ENCODE data around the gene ANO9.
A peak's percentile ranks its signal among the peaks of the same experiment; 100 is the strongest.
"Not testable (repeated sequence)": the region's sequence is repeated elsewhere in the genome, so short reads cannot be mapped to it uniquely, and the experiment has no call there.

ANO9 gene

DNA sequence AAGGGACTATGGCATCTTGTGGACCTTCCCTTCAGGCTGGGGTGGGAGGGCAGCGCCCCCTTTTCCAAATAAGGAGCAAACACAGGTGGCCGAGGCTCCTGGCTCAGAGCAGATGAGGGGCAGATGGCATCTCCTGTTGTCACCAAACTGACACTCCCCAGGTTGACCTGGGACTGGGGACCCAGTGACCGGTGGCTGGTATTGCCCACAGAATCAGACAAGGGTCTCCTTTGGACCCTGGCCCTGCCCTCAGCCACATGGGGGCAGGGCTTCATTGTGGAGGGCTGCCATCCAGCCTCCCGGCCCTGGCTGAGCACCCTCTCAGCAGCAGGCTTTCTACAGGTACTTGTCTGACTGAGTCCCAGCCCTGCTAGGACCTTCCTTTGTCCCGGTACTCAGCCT is 26.2 kb downstream of the ANO9 start:
- ChIA-PET POLR2A (interaction anchor here (2.0 kb wide), 1 partner anchor 9 kb away, joined by 8 read pairs; no protein-coding TSS in a partner anchor), CTCF (interaction anchor here (1.0 to 2.8 kb wide), 5 partner anchors 10 to 35 kb away, joined by 3 to 19 read pairs (median 5); no protein-coding TSS in a partner anchor)
- WGBS (ENCODE audit: insufficient coverage), result 27% methylated on average over 5 of the region's 5 CpGs
- no peaks in the 10 kb centered on the region for H3K27me3 ChIP-seq (replicated peaks in 2 of 5; ENCODE audit: control insufficient read depth in 4 of 5, insufficient read depth in 5 of 5, low read length in 4 of 5)
- peak overlapping the region in 6 of 7 experiments; percentile 65 to 91 (median 77) for H3K4me3 ChIP-seq (ENCODE audit: control insufficient read depth in 1 of 7, extremely low read depth in 1 of 7, insufficient read depth in 4 of 7, low read depth in 2 of 7, low read length in 6 of 7)
- H3K9me3 ChIP-seq (ENCODE audit: control extremely low read depth in 1 of 5, control insufficient read depth in 4 of 5, insufficient read depth in 2 of 5, low read depth in 1 of 5, low read length in 4 of 5), result no peaks in the 10 kb centered on the region
- peak overlapping the region in 1 of 2 experiments; percentile 54 for H3K27ac ChIP-seq (ENCODE audit: insufficient read depth in 1 of 2, low read depth in 1 of 2, low read length in 2 of 2, poor library complexity in 1 of 2, severe bottlenecking in 2 of 2)
- no peaks in the 10 kb centered on the region for H3K36me3 ChIP-seq (ENCODE audit: control insufficient read depth in 4 of 4, insufficient read depth in 4 of 4, low read length in 3 of 4)
- H3K4me1 ChIP-seq (ENCODE audit: control extremely low read depth in 1 of 4, control insufficient read depth in 4 of 4, insufficient read depth in 4 of 4, low read length in 3 of 4), result peaks cover 5 to 50% (median 49%) of the 10 kb centered on the region in 4 experiments
- DNase-seq, result peak in 1 of 3 donors; percentile 19

DNA sequence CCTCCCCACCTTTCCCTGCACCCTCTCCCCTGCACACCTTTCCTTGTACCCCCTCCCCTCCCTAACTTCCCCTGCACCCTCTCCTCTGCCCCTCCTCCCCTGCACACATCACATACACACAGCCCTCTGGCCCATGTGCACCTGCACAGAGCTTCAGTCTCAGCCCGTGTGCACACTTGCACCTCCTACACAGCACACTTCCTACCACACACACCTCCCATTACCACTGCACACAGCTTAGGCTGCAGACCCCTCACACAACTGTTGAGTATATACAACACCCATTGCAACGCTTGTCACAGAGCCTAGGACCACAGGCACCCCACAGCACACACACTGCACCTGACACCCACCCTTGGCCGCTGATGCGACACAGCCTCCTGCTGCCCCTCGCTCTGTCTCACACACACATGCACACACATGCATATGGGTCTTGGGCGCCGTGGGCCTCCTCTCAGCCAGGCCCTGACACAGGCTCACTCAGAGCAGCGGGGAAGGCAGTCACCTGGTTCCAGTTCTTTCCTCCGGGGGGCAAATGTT is 27.4 kb downstream of the ANO9 start:
- ChIA-PET POLR2A (interaction anchor here (0.7 kb wide), 1 partner anchor 92 kb away, joined by 3 read pairs; no protein-coding TSS in a partner anchor), CTCF (interaction anchor here (1.0 to 2.8 kb wide), 3 partner anchors 11 to 34 kb away, joined by 4 to 19 read pairs (median 5); no protein-coding TSS in a partner anchor)
- Histone ChIP-seq H3K27ac (ENCODE audit: insufficient read depth in 1 of 2, low read depth in 1 of 2, low read length in 2 of 2, poor library complexity in 1 of 2, severe bottlenecking in 2 of 2) (peak overlapping the region; percentile 66 to 77), H3K4me1 (ENCODE audit: control extremely low read depth in 1 of 4, control insufficient read depth in 4 of 4, insufficient read depth in 4 of 4, low read length in 3 of 4) (peaks cover 5 to 50% (median 49%) of the 10 kb centered on the region in 4 experiments), H3K4me3 (ENCODE audit: control insufficient read depth in 1 of 7, extremely low read depth in 1 of 7, insufficient read depth in 4 of 7, low read depth in 2 of 7, low read length in 6 of 7) (peak overlapping the region; percentile 39 to 91 (median 75)), H3K27me3 (replicated peaks in 2 of 5; ENCODE audit: control insufficient read depth in 4 of 5, insufficient read depth in 5 of 5, low read length in 4 of 5) (no peaks in the 10 kb centered on the region), H3K9me3 (ENCODE audit: control extremely low read depth in 1 of 5, control insufficient read depth in 4 of 5, insufficient read depth in 2 of 5, low read depth in 1 of 5, low read length in 4 of 5) (no peaks in the 10 kb centered on the region), H3K36me3 (ENCODE audit: control insufficient read depth in 4 of 4, insufficient read depth in 4 of 4, low read length in 3 of 4) (peaks cover 0 to 5% (median 0%) of the 10 kb centered on the region in 4 experiments)
- WGBS (ENCODE audit: insufficient coverage), result 3% methylated on average over 8 of the region's 9 CpGs
- no peak for DNase-seq

DNA sequence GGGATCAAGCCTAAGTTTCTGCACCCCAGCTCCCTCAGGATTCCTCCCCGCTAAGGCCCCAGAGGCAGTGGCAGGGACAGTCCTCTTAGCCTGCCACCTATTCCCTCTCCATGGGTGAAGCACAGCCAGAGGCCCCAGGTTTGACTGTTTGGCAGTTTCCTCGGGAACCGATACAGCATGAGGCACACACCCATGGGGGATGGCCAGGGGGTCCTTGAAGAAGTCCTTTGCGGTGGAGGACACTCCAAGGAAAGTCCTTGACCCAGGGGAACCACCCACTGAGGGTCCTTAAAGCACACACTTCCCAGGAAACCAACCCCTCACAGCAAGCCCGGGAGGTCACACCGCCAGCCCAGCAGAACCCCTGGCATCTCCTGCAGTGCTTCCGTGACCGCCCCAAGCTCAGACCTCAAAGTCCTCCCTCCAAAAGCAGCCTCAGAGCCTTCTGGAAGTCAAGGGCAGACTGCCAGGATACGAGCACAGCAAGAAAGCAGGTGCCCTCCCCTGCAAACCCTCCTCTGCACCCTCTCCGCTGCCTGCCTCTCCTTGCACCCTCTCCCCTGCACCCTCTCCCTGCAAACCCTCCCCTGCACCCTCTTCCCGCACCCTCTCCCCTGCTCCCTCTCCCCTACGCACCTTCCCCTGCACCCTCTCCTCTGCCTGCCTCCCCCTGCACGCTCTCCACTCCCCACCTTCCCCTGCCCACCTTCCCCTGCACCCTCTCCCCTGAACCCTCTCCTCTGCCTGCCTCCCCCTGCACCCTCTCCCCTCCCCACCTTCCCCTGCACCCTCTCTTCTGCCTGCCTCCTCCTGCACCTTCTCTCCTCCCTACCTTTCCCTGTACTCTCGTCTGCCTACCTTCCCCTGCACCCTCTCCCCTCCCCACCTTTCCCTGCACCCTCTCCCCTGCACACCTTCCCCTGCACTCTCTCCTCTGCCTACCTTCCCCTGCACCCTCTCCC is 28.4 kb downstream of the ANO9 start:
- H3K4me1 ChIP-seq (ENCODE audit: control extremely low read depth in 1 of 4, control insufficient read depth in 4 of 4, insufficient read depth in 4 of 4, low read length in 3 of 4), result peaks cover 5 to 50% (median 49%) of the 10 kb centered on the region in 4 experiments
- H3K27me3 ChIP-seq (replicated peaks in 2 of 5; ENCODE audit: control insufficient read depth in 4 of 5, insufficient read depth in 5 of 5, low read length in 4 of 5), result no peaks in the 10 kb centered on the region
- H3K27ac ChIP-seq (ENCODE audit: insufficient read depth in 1 of 2, low read depth in 1 of 2, low read length in 2 of 2, poor library complexity in 1 of 2, severe bottlenecking in 2 of 2), result peak overlapping the region in 1 of 2 experiments; percentile 34
- 17% methylated on average over 12 of the region's 14 CpGs for WGBS (ENCODE audit: insufficient coverage)
- no peaks in the 10 kb centered on the region for H3K9me3 ChIP-seq (ENCODE audit: control extremely low read depth in 1 of 5, control insufficient read depth in 4 of 5, insufficient read depth in 2 of 5, low read depth in 1 of 5, low read length in 4 of 5)
- ChIA-PET POLR2A (interaction anchor here (0.7 kb wide), 1 partner anchor 30 kb away, joined by 4 read pairs; no protein-coding TSS in a partner anchor), CTCF (interaction anchor here (0.6 to 2.0 kb wide), 3 partner anchors 17 to 111 kb away, joined by 3 to 7 read pairs (median 5); no protein-coding TSS in a partner anchor)
- DNase-seq, result peak in 2 of 3 donors; percentile 40 to 48
- H3K4me3 ChIP-seq (ENCODE audit: control insufficient read depth in 1 of 7, extremely low read depth in 1 of 7, insufficient read depth in 4 of 7, low read depth in 2 of 7, low read length in 6 of 7), result peak overlapping the region in 5 of 7 experiments; percentile 6 to 91 (median 48)
- peaks cover 0 to 8% (median 3%) of the 10 kb centered on the region in 4 experiments for H3K36me3 ChIP-seq (ENCODE audit: control insufficient read depth in 4 of 4, insufficient read depth in 4 of 4, low read length in 3 of 4)

DNA sequence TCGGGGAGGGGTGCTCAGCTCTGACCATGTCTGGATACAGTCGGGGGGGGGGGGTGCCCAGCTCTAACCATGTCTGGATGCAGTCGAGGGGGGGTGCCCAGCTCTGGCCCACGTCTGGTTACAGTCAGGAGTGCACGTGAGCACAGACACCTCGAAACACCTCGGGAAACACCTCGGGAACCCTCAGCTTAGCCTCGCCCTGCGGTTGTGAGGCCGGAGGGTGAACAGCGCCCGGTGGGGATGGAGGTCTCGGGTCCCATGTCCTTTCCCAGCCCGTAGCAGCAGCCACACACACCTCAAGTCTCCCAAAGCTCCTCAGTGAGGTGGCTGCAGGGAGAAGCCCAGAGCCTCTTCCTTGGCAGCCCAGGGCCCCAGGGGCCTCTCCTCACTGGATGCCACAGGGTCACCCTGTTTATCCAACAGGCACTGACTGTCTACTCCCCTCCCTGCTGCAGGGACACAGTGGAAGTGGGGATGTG is 29.1 kb downstream of the ANO9 start:
- Histone ChIP-seq H3K4me1 (ENCODE audit: control extremely low read depth in 1 of 4, control insufficient read depth in 4 of 4, insufficient read depth in 4 of 4, low read length in 3 of 4) (peaks cover 5 to 53% (median 49%) of the 10 kb centered on the region in 4 experiments), H3K27ac (ENCODE audit: insufficient read depth in 1 of 2, low read depth in 1 of 2, low read length in 2 of 2, poor library complexity in 1 of 2, severe bottlenecking in 2 of 2) (peak overlapping the region in 1 of 2 experiments; percentile 34), H3K36me3 (ENCODE audit: control insufficient read depth in 4 of 4, insufficient read depth in 4 of 4, low read length in 3 of 4) (peaks cover 0 to 9% (median 4%) of the 10 kb centered on the region in 4 experiments), H3K4me3 (ENCODE audit: control insufficient read depth in 1 of 7, extremely low read depth in 1 of 7, insufficient read depth in 4 of 7, low read depth in 2 of 7, low read length in 6 of 7) (peak overlapping the region in 2 of 7 experiments; percentile 88 to 91), H3K27me3 (replicated peaks in 2 of 5; ENCODE audit: control insufficient read depth in 4 of 5, insufficient read depth in 5 of 5, low read length in 4 of 5) (no peaks in the 10 kb centered on the region), H3K9me3 (ENCODE audit: control extremely low read depth in 1 of 5, control insufficient read depth in 4 of 5, insufficient read depth in 2 of 5, low read depth in 1 of 5, low read length in 4 of 5) (no peaks in the 10 kb centered on the region)
- WGBS (ENCODE audit: insufficient coverage), result 91% methylated on average over 7 of the region's 15 CpGs
- POLR2A ChIA-PET, result interaction anchor here (0.6 to 0.7 kb wide), 2 partner anchors 31 to 204 kb away, joined by 4 read pairs; no protein-coding TSS in a partner anchor
- no peak for DNase-seq
- CTCF ChIA-PET, result interaction anchor here (0.6 to 2.0 kb wide), 2 partner anchors 37 to 112 kb away, joined by 3 to 7 read pairs; no protein-coding TSS in a partner anchor

- CTCF ChIA-PET, result interaction anchor here (0.6 to 2.0 kb wide), 3 partner anchors 11 to 48 kb away, joined by 3 to 7 read pairs (median 4); no protein-coding TSS in a partner anchor
- H3K27me3 ChIP-seq (replicated peaks in 2 of 5; ENCODE audit: control insufficient read depth in 4 of 5, insufficient read depth in 5 of 5, low read length in 4 of 5), result not testable (repeated sequence)
Observed at GRCh38 chr11:411520-411919, 30.3 kb downstream of the ANO9 start.

DNA sequence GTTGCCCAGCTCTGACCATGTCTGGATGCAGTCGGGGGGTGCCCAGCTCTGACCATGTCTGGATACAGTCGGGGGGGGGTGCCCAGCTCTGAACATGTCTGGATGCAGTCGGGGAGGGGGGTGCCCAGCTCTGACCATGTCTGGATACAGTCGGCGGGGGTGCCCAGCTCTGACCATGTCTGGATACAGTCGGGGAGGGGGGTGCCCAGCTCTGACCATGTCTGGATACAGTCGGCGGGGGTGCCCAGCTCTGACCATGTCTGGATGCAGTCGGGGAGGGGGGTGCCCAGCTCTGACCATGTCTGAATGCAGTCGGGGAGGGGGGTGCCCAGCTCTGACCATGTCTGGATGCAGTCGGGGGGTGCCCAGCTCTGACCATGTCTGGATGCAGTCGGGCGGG is 31.1 kb downstream of the ANO9 start:
- H3K9me3 ChIP-seq (ENCODE audit: control extremely low read depth in 1 of 5, control insufficient read depth in 4 of 5, insufficient read depth in 2 of 5, low read depth in 1 of 5, low read length in 4 of 5); DNase-seq; H3K36me3 ChIP-seq (ENCODE audit: control insufficient read depth in 4 of 4, insufficient read depth in 4 of 4, low read length in 3 of 4); POLR2A ChIA-PET; H3K27me3 ChIP-seq (replicated peaks in 2 of 5; ENCODE audit: control insufficient read depth in 4 of 5, insufficient read depth in 5 of 5, low read length in 4 of 5); H3K27ac ChIP-seq (ENCODE audit: insufficient read depth in 1 of 2, low read depth in 1 of 2, low read length in 2 of 2, poor library complexity in 1 of 2, severe bottlenecking in 2 of 2); H3K4me3 ChIP-seq (ENCODE audit: control insufficient read depth in 1 of 7, extremely low read depth in 1 of 7, insufficient read depth in 4 of 7, low read depth in 2 of 7, low read length in 6 of 7): not testable (repeated sequence)
- 100% methylated on average over 1 of the region's 13 CpGs for whole genome bisulfite sequencing (ENCODE audit: insufficient coverage)
- CTCF ChIA-PET, result interaction anchor here (0.6 to 1.4 kb wide), 2 partner anchors 37 to 47 kb away, joined by 4 read pairs; no protein-coding TSS in a partner anchor
- peaks cover 5 to 49% (median 42%) of the 10 kb centered on the region in 4 experiments for H3K4me1 ChIP-seq (ENCODE audit: control extremely low read depth in 1 of 4, control insufficient read depth in 4 of 4, insufficient read depth in 4 of 4, low read length in 3 of 4)

More at GRCh38 chr11:411520-411919, 30.3 kb downstream of the ANO9 start:
- no CpG with 5 or more reads among the region's 11 CpGs for WGBS (ENCODE audit: insufficient coverage)
- DNase-seq; H3K36me3 ChIP-seq (ENCODE audit: control insufficient read depth in 4 of 4, insufficient read depth in 4 of 4, low read length in 3 of 4); POLR2A ChIA-PET; H3K9me3 ChIP-seq (ENCODE audit: control extremely low read depth in 1 of 5, control insufficient read depth in 4 of 5, insufficient read depth in 2 of 5, low read depth in 1 of 5, low read length in 4 of 5); H3K4me3 ChIP-seq (ENCODE audit: control insufficient read depth in 1 of 7, extremely low read depth in 1 of 7, insufficient read depth in 4 of 7, low read depth in 2 of 7, low read length in 6 of 7); H3K27ac ChIP-seq (ENCODE audit: insufficient read depth in 1 of 2, low read depth in 1 of 2, low read length in 2 of 2, poor library complexity in 1 of 2, severe bottlenecking in 2 of 2): not testable (repeated sequence)
- H3K4me1 ChIP-seq (ENCODE audit: control extremely low read depth in 1 of 4, control insufficient read depth in 4 of 4, insufficient read depth in 4 of 4, low read length in 3 of 4), result peaks cover 5 to 51% (median 45%) of the 10 kb centered on the region in 4 experiments

Measured in common myeloid progenitor, CD34-positive (primary cell).